ENCODE measurements around the gene LGALS7. TPM values are rescaled to one million over a fixed set of nuclear protein-coding genes. Genes with fewer than 3 reads are reported as not detected.

Gene LGALS7
- total and polyA plus RNA-seq, 10 of the 15 experiments (the other 5 are each of a cell fraction or from before 2014, with no cell fraction given), result 0.19 TPM; not detected in 9

DNA sequence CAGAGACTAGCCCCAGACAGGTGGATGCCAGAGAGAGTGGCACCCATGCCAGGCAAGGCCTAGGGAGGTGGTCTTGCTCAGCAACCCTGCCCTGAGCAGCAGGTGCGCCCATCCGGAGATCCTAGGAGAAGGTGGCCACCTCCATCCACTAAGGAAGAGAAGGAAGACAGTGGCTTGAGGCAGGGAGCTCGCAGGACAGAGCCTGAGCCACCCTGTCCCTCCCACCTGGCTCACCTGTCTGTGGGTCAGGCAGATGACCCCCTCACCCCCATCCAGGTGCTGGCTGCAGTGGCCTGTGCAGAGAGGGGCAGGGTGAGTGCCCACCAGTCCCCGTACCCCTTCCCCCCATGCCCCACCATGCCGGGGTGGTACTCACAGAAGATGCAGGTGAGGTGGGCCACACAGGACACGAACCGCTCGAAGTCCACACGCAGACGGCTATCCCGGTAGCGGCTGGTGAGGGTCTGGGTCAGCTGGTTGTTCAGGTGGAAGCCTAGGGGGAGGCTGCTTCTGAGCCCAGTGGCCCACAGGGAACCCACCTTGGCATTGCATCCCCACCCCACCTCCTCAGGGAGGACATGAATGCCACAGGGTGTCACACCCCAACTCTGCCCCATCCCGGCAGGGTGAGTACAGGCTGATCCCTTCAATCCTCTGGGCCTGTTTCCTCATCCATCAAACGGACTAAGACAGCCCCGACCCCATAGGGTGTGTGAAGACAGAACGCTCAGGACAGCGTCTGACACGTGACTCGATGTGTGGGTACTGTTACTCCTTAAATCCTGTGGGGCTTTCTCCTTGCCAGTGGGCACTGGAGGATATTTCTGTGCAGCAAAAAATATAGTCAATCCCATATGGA is 42.4 kb downstream of the LGALS7 start:
- Histone ChIP-seq H3K27me3 (replicated peaks in 1 of 2; ENCODE audit: control insufficient read depth in 2 of 2, insufficient read depth in 2 of 2, low read length in 1 of 2) (no peaks in the 10 kb centered on the region), H2AFZ (ENCODE audit: control insufficient read depth, low read depth, low read length) (no peak overlapping the region), H3K79me2 (ENCODE audit: control insufficient read depth, insufficient read depth, low read length) (no peaks in the 10 kb centered on the region; the same call in 1 of the 2 replicates), H3K4me2 (ENCODE audit: control insufficient read depth, insufficient read depth) (no peak overlapping the region), H3K4me1 (ENCODE audit: control insufficient read depth, insufficient read depth, low read length) (peaks cover 19% of the 10 kb centered on the region), H3K4me3 (no peak overlapping the region), H3K27ac (ENCODE audit: control insufficient read depth, insufficient read depth) (no peak overlapping the region), H3K9ac (ENCODE audit: control insufficient read depth, insufficient read depth, low read length) (no peak overlapping the region), H3K9me3 (replicated peaks; ENCODE audit: control insufficient read depth, insufficient read depth, low read length) (no peaks in the 10 kb centered on the region), H3K36me3 (ENCODE audit: control insufficient read depth in 2 of 2, insufficient read depth in 2 of 2, low read length in 1 of 2) (peaks cover 0 to 20% of the 10 kb centered on the region in 2 experiments; a peak in 3 of 4 replicates), H4K20me1 (ENCODE audit: control insufficient read depth, insufficient read depth) (no peaks in the 10 kb centered on the region)
- SMC1A ChIA-PET (ENCODE audit: uncharacterized antibody, unreplicated experiment), result interaction anchor here (1.2 kb wide), 1 partner anchor 146 kb away, joined by 3 read pairs; no protein-coding TSS in a partner anchor
- in situ Hi-C loops (cut with MboI), result loop anchor here (5.0 kb wide), 1 partner anchor 201 kb away; the partner anchor contains the start of genes MRPS12 and SARS2
- CTCF ChIA-PET, result interaction anchor here (1.2 to 2.9 kb wide), 2 partner anchors 138 to 156 kb away, joined by 4 to 15 read pairs; no protein-coding TSS in a partner anchor
- TF ChIP-seq NRF1 (conservative IDR thresholded peaks at IDR 0.05; ENCODE audit: low read depth, low read length) (no peak), ATF7 (IDR thresholded peaks at IDR 0.05; ENCODE audit: low read depth) (no peak), YBX1 (IDR thresholded peaks at IDR 0.05) (no peak), POLR2A (IDR thresholded peaks at IDR 0.05; ENCODE audit: low read depth, low read length) (no peak), SMARCA5 (IDR thresholded peaks at IDR 0.05) (no peak), JUND (IDR thresholded peaks at IDR 0.05; ENCODE audit: low read depth, low read length) (no peak), NR2C2 (IDR thresholded peaks at IDR 0.05; ENCODE audit: borderline replicate concordance, control insufficient read depth, insufficient read length, low read depth) (no peak), RBBP5 (conservative IDR thresholded peaks at IDR 0.05) (no peak), ZNF622 (IDR thresholded peaks at IDR 0.05) (no peak), PAX8 (IDR thresholded peaks at IDR 0.05) (no peak), ZNF274 (IDR thresholded peaks at IDR 0.05; ENCODE audit: insufficient read depth, insufficient read length) (no peak), ZNF24 (IDR thresholded peaks at IDR 0.05) (no peak), WRNIP1 (IDR thresholded peaks at IDR 0.05; ENCODE audit: borderline replicate concordance, low read depth, low read length) (no peak), CBFB (IDR thresholded peaks at IDR 0.05; ENCODE audit: low read depth) (no peak), FOXK2 (IDR thresholded peaks at IDR 0.05) (no peak), TCF7 (IDR thresholded peaks at IDR 0.05; ENCODE audit: borderline replicate concordance) (no peak)
- TF ChIP-seq, protein P1, sequence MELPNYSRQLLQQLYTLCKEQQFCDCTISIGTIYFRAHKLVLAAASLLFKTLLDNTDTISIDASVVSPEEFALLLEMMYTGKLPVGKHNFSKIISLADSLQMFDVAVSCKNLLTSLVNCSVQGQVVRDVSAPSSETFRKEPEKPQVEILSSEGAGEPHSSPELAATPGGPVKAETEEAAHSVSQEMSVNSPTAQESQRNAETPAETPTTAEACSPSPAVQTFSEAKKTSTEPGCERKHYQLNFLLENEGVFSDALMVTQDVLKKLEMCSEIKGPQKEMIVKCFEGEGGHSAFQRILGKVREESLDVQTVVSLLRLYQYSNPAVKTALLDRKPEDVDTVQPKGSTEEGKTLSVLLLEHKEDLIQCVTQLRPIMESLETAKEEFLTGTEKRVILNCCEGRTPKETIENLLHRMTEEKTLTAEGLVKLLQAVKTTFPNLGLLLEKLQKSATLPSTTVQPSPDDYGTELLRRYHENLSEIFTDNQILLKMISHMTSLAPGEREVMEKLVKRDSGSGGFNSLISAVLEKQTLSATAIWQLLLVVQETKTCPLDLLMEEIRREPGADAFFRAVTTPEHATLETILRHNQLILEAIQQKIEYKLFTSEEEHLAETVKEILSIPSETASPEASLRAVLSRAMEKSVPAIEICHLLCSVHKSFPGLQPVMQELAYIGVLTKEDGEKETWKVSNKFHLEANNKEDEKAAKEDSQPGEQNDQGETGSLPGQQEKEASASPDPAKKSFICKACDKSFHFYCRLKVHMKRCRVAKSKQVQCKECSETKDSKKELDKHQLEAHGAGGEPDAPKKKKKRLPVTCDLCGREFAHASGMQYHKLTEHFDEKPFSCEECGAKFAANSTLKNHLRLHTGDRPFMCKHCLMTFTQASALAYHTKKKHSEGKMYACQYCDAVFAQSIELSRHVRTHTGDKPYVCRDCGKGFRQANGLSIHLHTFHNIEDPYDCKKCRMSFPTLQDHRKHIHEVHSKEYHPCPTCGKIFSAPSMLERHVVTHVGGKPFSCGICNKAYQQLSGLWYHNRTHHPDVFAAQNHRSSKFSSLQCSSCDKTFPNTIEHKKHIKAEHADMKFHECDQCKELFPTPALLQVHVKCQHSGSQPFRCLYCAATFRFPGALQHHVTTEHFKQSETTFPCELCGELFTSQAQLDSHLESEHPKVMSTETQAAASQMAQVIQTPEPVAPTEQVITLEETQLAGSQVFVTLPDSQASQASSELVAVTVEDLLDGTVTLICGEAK (IDR thresholded peaks at IDR 0.05; ENCODE audit: borderline replicate concordance), result no peak
- TF ChIP-seq, protein P2, sequence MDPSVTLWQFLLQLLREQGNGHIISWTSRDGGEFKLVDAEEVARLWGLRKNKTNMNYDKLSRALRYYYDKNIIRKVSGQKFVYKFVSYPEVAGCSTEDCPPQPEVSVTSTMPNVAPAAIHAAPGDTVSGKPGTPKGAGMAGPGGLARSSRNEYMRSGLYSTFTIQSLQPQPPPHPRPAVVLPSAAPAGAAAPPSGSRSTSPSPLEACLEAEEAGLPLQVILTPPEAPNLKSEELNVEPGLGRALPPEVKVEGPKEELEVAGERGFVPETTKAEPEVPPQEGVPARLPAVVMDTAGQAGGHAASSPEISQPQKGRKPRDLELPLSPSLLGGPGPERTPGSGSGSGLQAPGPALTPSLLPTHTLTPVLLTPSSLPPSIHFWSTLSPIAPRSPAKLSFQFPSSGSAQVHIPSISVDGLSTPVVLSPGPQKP (IDR thresholded peaks at IDR 0.05; ENCODE audit: low read depth, low read length), result no peak
- TF ChIP-seq, protein P3, sequence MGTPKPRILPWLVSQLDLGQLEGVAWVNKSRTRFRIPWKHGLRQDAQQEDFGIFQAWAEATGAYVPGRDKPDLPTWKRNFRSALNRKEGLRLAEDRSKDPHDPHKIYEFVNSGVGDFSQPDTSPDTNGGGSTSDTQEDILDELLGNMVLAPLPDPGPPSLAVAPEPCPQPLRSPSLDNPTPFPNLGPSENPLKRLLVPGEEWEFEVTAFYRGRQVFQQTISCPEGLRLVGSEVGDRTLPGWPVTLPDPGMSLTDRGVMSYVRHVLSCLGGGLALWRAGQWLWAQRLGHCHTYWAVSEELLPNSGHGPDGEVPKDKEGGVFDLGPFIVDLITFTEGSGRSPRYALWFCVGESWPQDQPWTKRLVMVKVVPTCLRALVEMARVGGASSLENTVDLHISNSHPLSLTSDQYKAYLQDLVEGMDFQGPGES (IDR thresholded peaks at IDR 0.05), result no peak
- no peak for FAIRE-seq
- DNase-seq (ENCODE audit: low read depth, low spot score), result no peak
- RAD21 ChIA-PET (ENCODE audit: unreplicated experiment), result interaction anchor here (1.4 kb wide), 1 partner anchor 148 kb away, joined by 3 read pairs; no protein-coding TSS in a partner anchor
- 90% methylated on average over 17 of the region's 19 CpGs for WGBS (ENCODE audit: insufficient coverage, insufficient replicate concordance, low lambda C conversion rate, missing lambda C conversion rate)
- POLR2A ChIA-PET, result no interaction called here
- ATAC-seq, result no peak
- intact Hi-C loops (cut with micrococcal nuclease; ENCODE audit: unreplicated experiment), result loop anchor here (10.0 kb wide), 1 partner anchor 216 kb away; no protein-coding TSS in a partner anchor
- no TSS peak for BruUV-seq (replicated peaks)
